ENCODE measurements around the gene NAGPA. TPM values are rescaled to one million over a fixed set of nuclear protein-coding genes. Genes with fewer than 3 reads are reported as not detected.
A peak's percentile ranks its signal among the peaks of the same experiment; 100 is the strongest.

NAGPA gene
- polyA plus RNA-seq, 1 of the 3 experiments (the other 2 are of a cell fraction): 16.5 TPM

GRCh38 chr16:5070431-5071186 is 36.9 kb upstream of the NAGPA start:
- TF ChIP-seq GABPA (IDR thresholded peaks at IDR 0.05; ENCODE audit: low read depth) (no peak), SIN3A (IDR thresholded peaks at IDR 0.05; ENCODE audit: borderline replicate concordance, low read depth, low read length) (no peak), MEF2A (IDR thresholded peaks at IDR 0.05; ENCODE audit: borderline replicate concordance, low read depth) (no peak), IRF3 (IDR thresholded peaks at IDR 0.05; ENCODE audit: low read depth, low read length) (no peak), ELF1 (IDR thresholded peaks at IDR 0.05) (no peak), FOXM1 (IDR thresholded peaks at IDR 0.05; ENCODE audit: low read depth) (no peak), SMC3 (IDR thresholded peaks at IDR 0.05; ENCODE audit: low read depth, low read length) (no peak), TCF12 (IDR thresholded peaks at IDR 0.05) (no peak), YY1 (IDR thresholded peaks at IDR 0.05; ENCODE audit: low read depth) (no peak)
- peak; percentile 1 for DNase-seq
- H3F3A ChIP-seq (replicated peaks; ENCODE audit: insufficient read depth): no peaks in the 10 kb centered on the region
- H3K27ac ChIP-seq (ENCODE audit: low read depth in 2 of 2, low read length in 1 of 2): no peak overlapping the region
- H3K27me3 ChIP-seq (ENCODE audit: insufficient read depth): peaks cover under 1% of the 10 kb centered on the region; the same call in 1 of the 2 replicates
- H3K4me2 ChIP-seq: peak overlapping the region; percentile 80; the same call in 1 of the 2 replicates
- H2AFZ ChIP-seq (ENCODE audit: low read depth): peak overlapping the region; percentile 96
- H3K36me3 ChIP-seq (replicated peaks in 1 of 2; ENCODE audit: control insufficient read depth in 1 of 2, insufficient read depth in 2 of 2, low read length in 1 of 2): peaks cover 0 to 4% of the 10 kb centered on the region in 2 experiments
- no peaks in the 10 kb centered on the region for H3K9me2 ChIP-seq
- H3K4me1 ChIP-seq (ENCODE audit: control insufficient read depth in 1 of 2, insufficient read depth in 2 of 2, low read depth in 1 of 2, low read length in 1 of 2): peaks cover 4 to 6% of the 10 kb centered on the region in 2 experiments; a peak in 1 of 4 replicates
- no peak overlapping the region for H3K4me3 ChIP-seq (ENCODE audit: low read depth in 2 of 2, low read length in 1 of 2)
- H3K79me2 ChIP-seq (ENCODE audit: insufficient read depth): peaks cover 23% of the 10 kb centered on the region; the same call in 1 of the 2 replicates
- ChIA-PET CTCF (interaction anchor here (1.1 kb wide), 2 partner anchors 15 to 34 kb away, joined by 3 read pairs; no protein-coding TSS in a partner anchor), POLR2A (no interaction called here)
- H3K9ac ChIP-seq: no peak overlapping the region
- H4K20me1 ChIP-seq (ENCODE audit: insufficient read depth): no peaks in the 10 kb centered on the region
- H3K9me3 ChIP-seq: no peaks in the 10 kb centered on the region
- WGBS (ENCODE audit: low lambda C conversion rate): 66% methylated on average over 13 of the region's 15 CpGs

DNA sequence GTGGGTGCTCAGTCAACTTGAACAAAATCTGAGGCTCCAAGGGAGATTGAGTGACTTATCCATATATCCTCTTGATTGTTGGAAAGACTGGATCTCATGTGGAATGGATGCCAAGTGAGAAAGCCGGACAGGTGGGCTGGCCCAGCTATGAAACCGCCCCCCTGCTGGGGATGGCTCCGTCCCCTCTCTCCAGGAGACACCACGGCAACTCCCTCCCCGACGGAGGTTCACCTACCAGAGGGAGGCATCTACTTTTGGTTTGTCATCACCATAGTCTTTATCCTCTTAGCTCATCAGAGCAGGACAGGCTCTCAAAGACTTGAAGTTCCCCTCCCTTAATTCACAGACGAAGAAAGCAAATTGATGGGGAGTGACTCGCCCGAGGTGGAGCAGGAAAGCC is 36.1 kb upstream of the NAGPA start:
- H3K4me3 ChIP-seq (ENCODE audit: low read depth in 2 of 2, low read length in 1 of 2): no peak overlapping the region
- no peaks in the 10 kb centered on the region for H3F3A ChIP-seq (replicated peaks; ENCODE audit: insufficient read depth)
- H3K27me3 ChIP-seq (ENCODE audit: insufficient read depth): peaks cover 8% of the 10 kb centered on the region; the same call in 1 of the 2 replicates
- POLR2A ChIA-PET: no interaction called here
- H3K9ac ChIP-seq: no peak overlapping the region
- H3K9me3 ChIP-seq: no peaks in the 10 kb centered on the region
- 85% methylated on average over 9 of the region's 9 CpGs for WGBS (ENCODE audit: low lambda C conversion rate)
- no peaks in the 10 kb centered on the region for H3K9me2 ChIP-seq
- H3K4me1 ChIP-seq (ENCODE audit: control insufficient read depth in 1 of 2, insufficient read depth in 2 of 2, low read depth in 1 of 2, low read length in 1 of 2): peaks cover 4 to 6% of the 10 kb centered on the region in 2 experiments; a peak in 1 of 4 replicates
- no peak overlapping the region for H3K4me2 ChIP-seq
- no peak for TF ChIP-seq SIN3A (IDR thresholded peaks at IDR 0.05; ENCODE audit: borderline replicate concordance, low read depth, low read length)
- no peak for TF ChIP-seq USF2 (IDR thresholded peaks at IDR 0.05; ENCODE audit: borderline replicate concordance, low read depth, low read length)
- no peak for TF ChIP-seq FOXJ3 (CRISPR knock-in tag; IDR thresholded peaks at IDR 0.05)
- no peak for TF ChIP-seq GABPA (IDR thresholded peaks at IDR 0.05; ENCODE audit: low read depth)
- no peak for TF ChIP-seq FOXM1 (IDR thresholded peaks at IDR 0.05; ENCODE audit: low read depth)
- TF ChIP-seq IRF3 (IDR thresholded peaks at IDR 0.05; ENCODE audit: low read depth, low read length): no peak
- no peak for TF ChIP-seq NRF1 (IDR thresholded peaks at IDR 0.05; ENCODE audit: low read depth, low read length)
- TF ChIP-seq MXI1 (IDR thresholded peaks at IDR 0.05; ENCODE audit: low read depth, low read length): no peak
- no peak for TF ChIP-seq SMC3 (IDR thresholded peaks at IDR 0.05; ENCODE audit: low read depth, low read length)
- TF ChIP-seq YY1 (IDR thresholded peaks at IDR 0.05; ENCODE audit: low read depth): no peak
- TF ChIP-seq TAF1 (IDR thresholded peaks at IDR 0.05; ENCODE audit: borderline replicate concordance, low read depth, low read length): no peak
- TF ChIP-seq TEAD4 (IDR thresholded peaks at IDR 0.05; ENCODE audit: borderline replicate concordance, insufficient read depth): no peak
- TF ChIP-seq, protein P1, sequence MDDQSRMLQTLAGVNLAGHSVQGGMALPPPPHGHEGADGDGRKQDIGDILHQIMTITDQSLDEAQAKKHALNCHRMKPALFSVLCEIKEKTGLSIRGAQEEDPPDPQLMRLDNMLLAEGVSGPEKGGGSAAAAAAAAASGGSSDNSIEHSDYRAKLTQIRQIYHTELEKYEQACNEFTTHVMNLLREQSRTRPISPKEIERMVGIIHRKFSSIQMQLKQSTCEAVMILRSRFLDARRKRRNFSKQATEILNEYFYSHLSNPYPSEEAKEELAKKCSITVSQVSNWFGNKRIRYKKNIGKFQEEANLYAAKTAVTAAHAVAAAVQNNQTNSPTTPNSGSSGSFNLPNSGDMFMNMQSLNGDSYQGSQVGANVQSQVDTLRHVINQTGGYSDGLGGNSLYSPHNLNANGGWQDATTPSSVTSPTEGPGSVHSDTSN (IDR thresholded peaks at IDR 0.05): no peak
- no peak overlapping the region for H2AFZ ChIP-seq (ENCODE audit: low read depth)
- peaks cover 20% of the 10 kb centered on the region; the same call in 1 of the 2 replicates for H3K79me2 ChIP-seq (ENCODE audit: insufficient read depth)
- no peaks in the 10 kb centered on the region for H3K36me3 ChIP-seq (replicated peaks in 1 of 2; ENCODE audit: control insufficient read depth in 1 of 2, insufficient read depth in 2 of 2, low read length in 1 of 2)
- no peak overlapping the region for H3K27ac ChIP-seq (ENCODE audit: low read depth in 2 of 2, low read length in 1 of 2)
- no peaks in the 10 kb centered on the region for H4K20me1 ChIP-seq (ENCODE audit: insufficient read depth)
- CTCF ChIA-PET: interaction anchor here (1.1 kb wide), 1 partner anchor 33 kb away, joined by 3 read pairs; no protein-coding TSS in a partner anchor
- DNase-seq: no peak

Measured in SK-N-SH (cell line).